Neural cell (in vitro differentiated cells): ENCODE data around the gene DPH6.

Source experiments
- EP300 ChIP-seq: fragments of 450-650 bp; conservative IDR thresholded peaks from 2 replicates; pipeline ENCODE4 v1.6.1; 2014; ENCODE audit warnings: antibody characterized with exemption, mild to moderate bottlenecking, moderate library complexity; ENCODE audit not compliant: poor library complexity, severe bottlenecking
- EZH2 ChIP-seq: fragments of 200-600, 300-800 bp; shearing (Covaris generic), sonication (generic); IDR thresholded peaks from 2 replicates; pipeline ENCODE4 v1.6.1; 2014; ENCODE audit warnings: antibody characterized with exemption, low read length, borderline replicate concordance, mild to moderate bottlenecking; ENCODE audit not compliant: insufficient read depth, poor library complexity, severe bottlenecking
- MXI1 ChIP-seq: fragments of 450-650 bp; conservative IDR thresholded peaks from 2 replicates; pipeline ENCODE4 v1.6.1; 2014; ENCODE audit warnings: antibody characterized with exemption, mild to moderate bottlenecking; ENCODE audit not compliant: poor library complexity, severe bottlenecking
- POLR2AphosphoS5 ChIP-seq: IDR thresholded peaks from 2 replicates; pipeline ENCODE4 v1.6.1; 2012
- RAD21 ChIP-seq: fragments of 450-650 bp; conservative IDR thresholded peaks from 2 replicates; pipeline ENCODE4 v1.6.1; 2014; ENCODE audit warnings: antibody characterized with exemption, mild to moderate bottlenecking, moderate library complexity
- SMC3 ChIP-seq: fragments of 450-650 bp; conservative IDR thresholded peaks from 2 replicates; pipeline ENCODE4 v1.6.1; 2014; ENCODE audit warnings: antibody characterized with exemption, mild to moderate bottlenecking, moderate library complexity; ENCODE audit not compliant: poor library complexity
- TAF1 ChIP-seq: IDR thresholded peaks from 2 replicates; pipeline ENCODE4 v1.6.1; 2012; ENCODE audit warnings: low read depth
- TF ChIP-seq, protein P1 (sequence below): fragments of 450-650 bp; IDR thresholded peaks from 2 replicates; pipeline ENCODE4 v1.5.1; 2014; ENCODE audit warnings: antibody characterized with exemption, mild to moderate bottlenecking, moderate library complexity; ENCODE audit not compliant: poor library complexity, severe bottlenecking
- TF ChIP-seq, protein P2 (sequence below): IDR thresholded peaks from 2 replicates; pipeline ENCODE4 v1.6.1; 2012; ENCODE audit warnings: borderline replicate concordance

DNA sequence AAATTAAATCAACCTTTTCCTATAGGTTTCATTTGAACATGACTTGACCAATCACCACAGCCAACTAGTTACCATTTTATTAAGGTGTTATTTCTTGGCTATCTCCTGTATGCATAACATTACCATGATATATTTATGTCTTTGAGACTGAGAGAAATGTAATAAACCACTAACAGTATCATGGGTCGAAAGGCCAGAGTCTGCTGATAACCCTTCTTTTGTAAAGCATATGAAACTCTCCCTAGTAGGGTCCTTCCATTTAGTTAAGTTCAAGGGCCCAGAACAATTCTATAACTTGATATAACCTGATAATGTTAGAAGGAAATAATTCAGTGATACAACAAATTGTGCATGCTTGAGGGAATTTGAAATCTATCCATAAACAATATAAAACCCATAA lies 14.3 kb upstream of the DPH6 start:
- TF ChIP-seq EP300: no peak
- TF ChIP-seq, protein P1, sequence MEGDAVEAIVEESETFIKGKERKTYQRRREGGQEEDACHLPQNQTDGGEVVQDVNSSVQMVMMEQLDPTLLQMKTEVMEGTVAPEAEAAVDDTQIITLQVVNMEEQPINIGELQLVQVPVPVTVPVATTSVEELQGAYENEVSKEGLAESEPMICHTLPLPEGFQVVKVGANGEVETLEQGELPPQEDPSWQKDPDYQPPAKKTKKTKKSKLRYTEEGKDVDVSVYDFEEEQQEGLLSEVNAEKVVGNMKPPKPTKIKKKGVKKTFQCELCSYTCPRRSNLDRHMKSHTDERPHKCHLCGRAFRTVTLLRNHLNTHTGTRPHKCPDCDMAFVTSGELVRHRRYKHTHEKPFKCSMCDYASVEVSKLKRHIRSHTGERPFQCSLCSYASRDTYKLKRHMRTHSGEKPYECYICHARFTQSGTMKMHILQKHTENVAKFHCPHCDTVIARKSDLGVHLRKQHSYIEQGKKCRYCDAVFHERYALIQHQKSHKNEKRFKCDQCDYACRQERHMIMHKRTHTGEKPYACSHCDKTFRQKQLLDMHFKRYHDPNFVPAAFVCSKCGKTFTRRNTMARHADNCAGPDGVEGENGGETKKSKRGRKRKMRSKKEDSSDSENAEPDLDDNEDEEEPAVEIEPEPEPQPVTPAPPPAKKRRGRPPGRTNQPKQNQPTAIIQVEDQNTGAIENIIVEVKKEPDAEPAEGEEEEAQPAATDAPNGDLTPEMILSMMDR: no peak
- no peak for TF ChIP-seq SMC3
- no peak for TF ChIP-seq MXI1
- TF ChIP-seq, protein P2, sequence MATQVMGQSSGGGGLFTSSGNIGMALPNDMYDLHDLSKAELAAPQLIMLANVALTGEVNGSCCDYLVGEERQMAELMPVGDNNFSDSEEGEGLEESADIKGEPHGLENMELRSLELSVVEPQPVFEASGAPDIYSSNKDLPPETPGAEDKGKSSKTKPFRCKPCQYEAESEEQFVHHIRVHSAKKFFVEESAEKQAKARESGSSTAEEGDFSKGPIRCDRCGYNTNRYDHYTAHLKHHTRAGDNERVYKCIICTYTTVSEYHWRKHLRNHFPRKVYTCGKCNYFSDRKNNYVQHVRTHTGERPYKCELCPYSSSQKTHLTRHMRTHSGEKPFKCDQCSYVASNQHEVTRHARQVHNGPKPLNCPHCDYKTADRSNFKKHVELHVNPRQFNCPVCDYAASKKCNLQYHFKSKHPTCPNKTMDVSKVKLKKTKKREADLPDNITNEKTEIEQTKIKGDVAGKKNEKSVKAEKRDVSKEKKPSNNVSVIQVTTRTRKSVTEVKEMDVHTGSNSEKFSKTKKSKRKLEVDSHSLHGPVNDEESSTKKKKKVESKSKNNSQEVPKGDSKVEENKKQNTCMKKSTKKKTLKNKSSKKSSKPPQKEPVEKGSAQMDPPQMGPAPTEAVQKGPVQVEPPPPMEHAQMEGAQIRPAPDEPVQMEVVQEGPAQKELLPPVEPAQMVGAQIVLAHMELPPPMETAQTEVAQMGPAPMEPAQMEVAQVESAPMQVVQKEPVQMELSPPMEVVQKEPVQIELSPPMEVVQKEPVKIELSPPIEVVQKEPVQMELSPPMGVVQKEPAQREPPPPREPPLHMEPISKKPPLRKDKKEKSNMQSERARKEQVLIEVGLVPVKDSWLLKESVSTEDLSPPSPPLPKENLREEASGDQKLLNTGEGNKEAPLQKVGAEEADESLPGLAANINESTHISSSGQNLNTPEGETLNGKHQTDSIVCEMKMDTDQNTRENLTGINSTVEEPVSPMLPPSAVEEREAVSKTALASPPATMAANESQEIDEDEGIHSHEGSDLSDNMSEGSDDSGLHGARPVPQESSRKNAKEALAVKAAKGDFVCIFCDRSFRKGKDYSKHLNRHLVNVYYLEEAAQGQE: no peak
- TF ChIP-seq RAD21: no peak
- no peak for TF ChIP-seq EZH2
- no peak for TF ChIP-seq POLR2AphosphoS5
- TF ChIP-seq TAF1: no peak
